Endothelial cell of umbilical vein (primary cell): ENCODE data around the gene TMEM106C. TPM values are rescaled to one million over a fixed set of nuclear protein-coding genes. Genes with fewer than 3 reads are reported as not detected.

Experiments used
- BruUV-seq: library from RNA; stranded (reverse); fragments of 400-500 nt; replicated peaks from 2 replicates; lab custom pipeline; 2021; lab: Mats Ljungman, UMichigan
- CTCF ChIA-PET: fragments of 300-600, 350-600 bp; sonication (Branson Sonifier 250); formaldehyde crosslinking; loops from one replicate; lab custom pipeline; 2021; ENCODE audit warnings: antibody characterized with exemption, inconsistent platforms; lab: Charles Lee
- POLR2A ChIA-PET: fragments of 300-600, 350-600 bp; sonication (Branson Sonifier 250); formaldehyde crosslinking; loops from one replicate; lab custom pipeline; 2021; ENCODE audit warnings: antibody characterized with exemption, inconsistent platforms; lab: Charles Lee
- DNase-seq: peaks from one replicate; pipeline ENCODE4 v3.0.0-alpha.2; 2011; ENCODE audit warnings: low read depth, low spot score
- FAIRE-seq: peaks from 2 replicates; lab custom pipeline; 2011; peaks lifted over from hg19 to GRCh38; lab: Jason Lieb, UNC
- H2AFZ ChIP-seq: 2 replicates; pipeline ENCODE4 v1.6.0; 2012; ENCODE audit warnings: low read depth, low read length, control low read depth, inconsistent platforms
- H3K27ac ChIP-seq: 2 replicates; pipeline ENCODE4 v1.5.1; 2011; ENCODE audit warnings: low read depth, mild to moderate bottlenecking, control low read depth, low read length, moderate library complexity; ENCODE audit not compliant: insufficient read depth
- H3K27me3 ChIP-seq, 2 experiments: 2 replicates each; pipeline versions ENCODE4 v1.6.0 to v1.6.1; 2011; ENCODE audit warnings: low read length in 2 of 2, mixed read lengths in 1 of 2; ENCODE audit not compliant: control insufficient read depth in 2 of 2, insufficient read depth in 2 of 2
- H3K36me3 ChIP-seq, 2 experiments: 2 replicates in 1 of 2; 3 replicates in 1 of 2; pipeline ENCODE4 v1.5.1; 2011; ENCODE audit warnings: low read length in 2 of 2, mild to moderate bottlenecking in 1 of 2, moderate library complexity in 1 of 2; ENCODE audit not compliant: control insufficient read depth in 2 of 2, insufficient read depth in 2 of 2; ENCODE audit errors: extremely low read depth in 1 of 2
- H3K4me1 ChIP-seq: 3 replicates; pipeline ENCODE4 v1.5.1; 2011; ENCODE audit warnings: mild to moderate bottlenecking, low read length; ENCODE audit not compliant: control insufficient read depth, insufficient read depth; ENCODE audit errors: extremely low read depth
- H3K4me2 ChIP-seq: 2 replicates; pipeline ENCODE4 v1.6.1; 2011; ENCODE audit warnings: low read length, control low read depth, mixed read lengths; ENCODE audit not compliant: insufficient read depth
- H3K4me3 ChIP-seq, 3 experiments: fragments of 200-600 bp in 1 of 3; sonication (generic), shearing (Covaris generic) in 1 of 3; replicated peaks in 1 of 3; 2 replicates each; pipeline ENCODE4 v1.5.1; 2011 to 2016; ENCODE audit warnings: control low read depth in 3 of 3, low read length in 3 of 3, mild to moderate bottlenecking in 2 of 3, inconsistent platforms in 1 of 3, low read depth in 1 of 3, moderate library complexity in 1 of 3; ENCODE audit not compliant: insufficient read depth in 1 of 3
- H3K79me2 ChIP-seq: 2 replicates; pipeline ENCODE4 v1.6.0; 2012; ENCODE audit warnings: low read length, inconsistent platforms; ENCODE audit not compliant: control insufficient read depth, insufficient read depth
- H3K9ac ChIP-seq: replicated peaks from 2 replicates; pipeline ENCODE3; 2011; ENCODE audit warnings: low read length, control low read depth; ENCODE audit not compliant: insufficient read depth; ENCODE audit errors: extremely low read depth
- H3K9me1 ChIP-seq: replicated peaks from 3 replicates; pipeline ENCODE4 v1.6.0; 2011; ENCODE audit warnings: mild to moderate bottlenecking, low read length; ENCODE audit not compliant: control insufficient read depth, insufficient read depth; ENCODE audit errors: extremely low read depth
- H3K9me3 ChIP-seq: replicated peaks from 2 replicates; pipeline ENCODE4 v1.5.1; 2012; ENCODE audit warnings: low read length, inconsistent platforms; ENCODE audit not compliant: control insufficient read depth, insufficient read depth
- H4K20me1 ChIP-seq: replicated peaks from 2 replicates; pipeline ENCODE3; 2011; ENCODE audit warnings: mild to moderate bottlenecking, low read length; ENCODE audit not compliant: control insufficient read depth, insufficient read depth; ENCODE audit errors: extremely low read depth
- CTCF ChIP-seq, 2 donors: IDR thresholded peaks; 1 replicate in 1 of 2; 2 replicates in 1 of 2; pipeline ENCODE4 v1.5.1; 2011; ENCODE audit warnings: low read length in 2 of 2, mild to moderate bottlenecking in 2 of 2, moderate library complexity in 2 of 2, control low read depth in 1 of 2, inconsistent platforms in 1 of 2, low read depth in 1 of 2; ENCODE audit not compliant: insufficient read depth in 1 of 2; ENCODE audit errors: extremely low read depth in 1 of 2
- EZH2 ChIP-seq: IDR thresholded peaks from 2 replicates; pipeline ENCODE4 v1.6.1; 2012; ENCODE audit warnings: borderline replicate concordance, low read depth, mild to moderate bottlenecking, moderate library complexity, low read length, inconsistent platforms; ENCODE audit not compliant: severe bottlenecking
- FOS ChIP-seq: IDR thresholded peaks from 2 replicates; pipeline ENCODE4 v1.6.1; 2011; ENCODE audit warnings: mild to moderate bottlenecking, low read length, moderate library complexity, borderline replicate concordance; ENCODE audit not compliant: insufficient read depth
- GATA2 ChIP-seq: IDR thresholded peaks from 2 replicates; pipeline ENCODE4 v1.7.0; 2011; ENCODE audit warnings: low read depth, mild to moderate bottlenecking, moderate library complexity, mixed read lengths, low read length; ENCODE audit not compliant: insufficient read length, insufficient read depth
- JUN ChIP-seq: IDR thresholded peaks from 2 replicates; pipeline ENCODE4 v1.6.1; 2011; ENCODE audit warnings: borderline replicate concordance, low read depth; ENCODE audit not compliant: insufficient read length, insufficient read depth
- MYC ChIP-seq: IDR thresholded peaks from one replicate; pipeline ENCODE4 v1.6.1; 2011; ENCODE audit warnings: mild to moderate bottlenecking, low read depth, low read length
- POLR2A ChIP-seq: IDR thresholded peaks from 2 replicates; pipeline ENCODE4 v1.6.1; 2012; ENCODE audit warnings: low read depth, mild to moderate bottlenecking, control low read depth, low read length
- POLR2AphosphoS5 ChIP-seq: IDR thresholded peaks from 2 replicates; pipeline ENCODE4 v1.6.1; 2012; ENCODE audit warnings: low read depth, mild to moderate bottlenecking, control low read depth, low read length, moderate library complexity; ENCODE audit not compliant: insufficient read depth
- dilution Hi-C: fragments of 300-500 bp; cut with MboI; formaldehyde crosslinking; loops from one replicate; pipeline ENCODE4 v1.15.0; 2019; ENCODE audit warnings: low sequenced_read_pairs; ENCODE audit not compliant: extremely low pct_ligation_motif_present
- intact Hi-C: fragments of 100-400 bp; cut with micrococcal nuclease; formaldehyde crosslinking; loops from one replicate; pipeline ENCODE4 v1.10.0; 2022
- polyA plus RNA-seq, 4 experiments: library from polyadenylated mRNA; depleted of rRNA in 3 of 4; stranded (reverse) in 3 of 4; unstranded in 1 of 4; fragments of >200 nt; gene quantifications; 2 replicates each; pipeline versions ENCODE4 v1.2.1 to v1.2.3, GENCODE V29; 2011 to 2012; ENCODE audit warnings: missing spikeins in 1 of 4
- total RNA-seq: library from RNA; stranded (reverse); gene quantifications from 2 replicates; pipeline ENCODE4 v1.2.3, GENCODE V29; 2021
- TF ChIP-seq, protein P1 (sequence below): IDR thresholded peaks from 2 replicates; pipeline ENCODE4 v1.6.1; 2011; ENCODE audit not compliant: insufficient read depth, insufficient read length

The TMEM106C gene
- total and polyA plus RNA-seq, 2 donors (not counting 3 experiments of a cell fraction or from before 2014, with no cell fraction given): 84.4 to 148 TPM

GRCh38 chr12:48005750-48006021, 42.3 kb downstream of the TMEM106C start:
- Histone ChIP-seq H3K27ac (no peak overlapping the region), H3K4me2 (no peak overlapping the region), H3K79me2 (no peaks in the 10 kb centered on the region), H4K20me1 (no peaks in the 10 kb centered on the region), H3K9ac (no peak overlapping the region), H3K9me1 (no peaks in the 10 kb centered on the region), H3K27me3 (peaks cover 68 to 81% of the 10 kb centered on the region in 2 experiments), H3K9me3 (no peaks in the 10 kb centered on the region), H2AFZ (no peak overlapping the region), H3K4me3 (no peak overlapping the region), H3K36me3 (no peaks in the 10 kb centered on the region), H3K4me1 (peaks cover 24% of the 10 kb centered on the region)
- POLR2A ChIA-PET: no interaction called here
- intact Hi-C loops: no loop called here
- no peak for FAIRE-seq
- TF ChIP-seq CTCF (IDR thresholded peaks at IDR 0.05; ENCODE audit: extremely low read depth in 1 of 2, insufficient read depth in 1 of 2, low read depth in 1 of 2, low read length in 2 of 2): no peak
- TF ChIP-seq, protein P1, sequence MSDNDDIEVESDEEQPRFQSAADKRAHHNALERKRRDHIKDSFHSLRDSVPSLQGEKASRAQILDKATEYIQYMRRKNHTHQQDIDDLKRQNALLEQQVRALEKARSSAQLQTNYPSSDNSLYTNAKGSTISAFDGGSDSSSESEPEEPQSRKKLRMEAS: no peak
- TF ChIP-seq POLR2AphosphoS5: no peak
- no peak for TF ChIP-seq EZH2
- no peak for TF ChIP-seq JUN
- no peak for TF ChIP-seq POLR2A
- no peak for TF ChIP-seq FOS
- no peak for TF ChIP-seq MYC
- TF ChIP-seq GATA2: no peak
- CTCF ChIA-PET: no interaction called here
- no TSS peak for BruUV-seq
- DNase-seq: no peak
- dilution Hi-C loops: no loop called here
